HG03354 (cell line): ENCODE measurements around the gene ARHGAP4.

Experiments
- ATAC-seq: cut with Tn5 transposase; IDR thresholded peaks from one replicate; pipeline ENCODE4 v1.9.1; 2021; ENCODE audit warnings: mild to moderate bottlenecking; ENCODE audit not compliant: unreplicated experiment, poor library complexity, severe bottlenecking

Gene ARHGAP4

GRCh38 chrX:153885968-153886903 is 39.8 kb downstream of the ARHGAP4 start, which contains the start of gene L1CAM:
Gene L1CAM, minus strand, starts transcription at chrX:153886173. Its CDS starts 10,337 bp downstream, at chrX:153875836.
- no peak for ATAC-seq

- ATAC-seq = no peak
These were observed 40.8 kb downstream of the ARHGAP4 start for GRCh38 chrX:153885208-153885787.

- ATAC-seq = no peak
These were observed 41.5 kb downstream of the ARHGAP4 start for GRCh38 chrX:153884590-153884989.

- ATAC-seq = no peak
These were observed 41.9 kb downstream of the ARHGAP4 start for GRCh38 chrX:153884136-153884535.

DNA sequence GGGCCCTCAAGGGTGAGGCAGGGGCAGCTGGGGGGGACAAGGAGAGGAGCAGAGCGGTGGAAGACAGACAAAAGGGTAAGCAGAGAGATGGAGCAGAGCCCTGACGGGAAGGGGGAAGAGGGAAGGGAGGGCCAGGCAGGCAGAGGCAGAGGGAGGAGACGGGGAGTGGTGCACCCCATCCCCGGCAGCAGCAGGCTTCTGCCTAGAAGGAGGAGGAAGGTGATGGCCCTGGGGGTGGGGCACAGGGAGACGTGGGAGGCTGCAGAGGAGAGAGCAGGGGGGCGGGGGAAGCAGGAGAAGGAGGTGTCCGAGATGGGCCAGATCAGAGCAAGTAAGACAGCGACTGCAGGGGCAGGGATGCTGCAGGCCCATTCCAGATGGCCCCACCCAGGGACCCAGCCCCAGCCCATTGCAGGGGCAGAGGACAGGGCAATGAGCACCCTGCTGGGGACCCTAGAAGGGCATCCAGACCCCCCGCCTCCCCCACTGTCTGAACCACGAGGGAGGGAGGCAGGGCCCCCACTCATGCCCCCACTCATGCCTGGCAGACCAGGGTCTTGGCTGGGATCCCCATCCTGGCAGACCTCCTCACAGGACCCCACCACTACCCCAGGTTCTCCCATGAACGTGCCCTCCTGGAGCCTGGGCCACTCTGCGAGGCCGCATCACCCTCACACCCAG is 42.8 kb downstream of the ARHGAP4 start:
- ATAC-seq = no peak

DNA sequence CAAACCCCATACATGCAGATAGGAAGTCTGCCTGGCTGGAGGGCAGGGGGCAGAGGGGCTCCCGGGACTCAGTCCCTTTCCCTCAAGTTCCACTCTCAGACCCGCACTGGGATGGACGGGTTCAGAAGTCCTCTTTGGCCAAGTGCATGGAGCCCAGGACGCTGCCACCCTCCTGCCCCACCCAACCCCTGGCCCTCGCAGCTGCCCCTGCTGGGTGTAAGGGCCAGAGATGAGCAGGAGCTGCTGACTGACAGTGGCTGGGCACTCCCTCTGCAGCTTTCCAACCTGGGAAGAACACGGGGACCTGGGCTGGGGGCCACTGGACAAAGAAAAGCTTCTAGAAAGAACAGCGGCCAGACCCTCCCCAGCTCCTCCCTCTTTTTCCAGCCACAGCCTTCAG is 43.5 kb downstream of the ARHGAP4 start:
- no peak for ATAC-seq

GRCh38 chrX:153882086-153882498 is 44.0 kb downstream of the ARHGAP4 start:
- ATAC-seq = no peak

DNA sequence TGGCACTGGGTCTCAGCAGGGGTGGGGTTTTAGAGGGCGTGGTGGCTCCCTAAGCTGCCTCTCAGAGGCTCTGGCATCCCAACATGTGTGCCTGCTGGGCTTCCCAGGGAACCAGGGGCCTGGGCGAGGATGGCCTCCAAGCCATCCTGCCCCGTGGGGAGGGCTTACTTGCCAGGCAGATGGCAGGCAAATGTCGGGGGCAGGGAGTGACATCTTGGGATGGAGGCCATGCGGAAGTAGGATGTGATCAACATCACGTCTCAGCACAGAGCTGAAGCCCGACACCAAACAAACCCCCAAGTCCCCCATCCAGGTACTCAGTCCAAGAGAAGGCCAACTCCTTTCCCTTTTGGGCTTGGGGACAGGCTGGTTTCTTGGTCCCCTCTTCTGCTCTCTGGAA is 44.8 kb downstream of the ARHGAP4 start:
- no peak for ATAC-seq

GRCh38 chrX:153880440-153880815 is 45.6 kb downstream of the ARHGAP4 start:
- ATAC-seq = no peak

DNA sequence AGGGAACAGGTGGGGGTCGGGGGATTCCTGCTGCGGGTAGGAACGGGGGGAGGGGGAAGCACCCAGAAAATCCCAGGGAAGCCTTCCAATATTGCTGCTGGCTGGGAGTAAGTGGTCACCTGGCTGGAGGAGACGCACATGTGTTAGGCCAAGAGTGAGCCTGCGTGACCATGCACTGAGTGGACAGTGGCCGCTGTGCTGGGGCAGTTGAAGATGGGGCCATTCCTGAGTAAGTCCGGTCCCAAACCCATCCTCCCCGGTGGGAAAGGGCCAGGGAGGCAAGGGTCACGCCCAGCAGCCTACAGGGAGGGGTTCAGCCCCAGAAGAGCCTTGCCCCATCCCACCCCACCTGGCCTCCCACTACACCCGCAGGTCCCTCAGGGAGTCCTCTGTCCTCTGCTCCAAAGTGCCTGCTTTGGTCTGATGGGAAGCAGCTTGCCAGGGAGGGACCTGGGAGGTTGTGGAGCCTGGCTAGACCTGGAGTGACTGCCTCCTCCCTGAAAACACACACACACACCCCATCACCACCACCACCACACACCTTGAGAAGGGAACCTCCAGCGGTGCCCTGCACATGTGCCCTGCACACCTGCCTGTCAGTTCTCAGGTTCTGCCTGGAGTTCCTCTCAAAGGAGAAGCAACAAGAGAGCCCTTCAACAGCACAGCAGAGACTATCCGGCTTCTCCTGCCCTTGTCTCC is 46.2 kb downstream of the ARHGAP4 start:
- no peak for ATAC-seq

GRCh38 chrX:153878969-153879653 is 47.0 kb downstream of the ARHGAP4 start:
- ATAC-seq = no peak

- no peak for ATAC-seq
These were observed 47.7 kb downstream of the ARHGAP4 start for GRCh38 chrX:153878345-153878744.

GRCh38 chrX:153877571-153878261 is 48.3 kb downstream of the ARHGAP4 start:
- ATAC-seq = no peak

DNA sequence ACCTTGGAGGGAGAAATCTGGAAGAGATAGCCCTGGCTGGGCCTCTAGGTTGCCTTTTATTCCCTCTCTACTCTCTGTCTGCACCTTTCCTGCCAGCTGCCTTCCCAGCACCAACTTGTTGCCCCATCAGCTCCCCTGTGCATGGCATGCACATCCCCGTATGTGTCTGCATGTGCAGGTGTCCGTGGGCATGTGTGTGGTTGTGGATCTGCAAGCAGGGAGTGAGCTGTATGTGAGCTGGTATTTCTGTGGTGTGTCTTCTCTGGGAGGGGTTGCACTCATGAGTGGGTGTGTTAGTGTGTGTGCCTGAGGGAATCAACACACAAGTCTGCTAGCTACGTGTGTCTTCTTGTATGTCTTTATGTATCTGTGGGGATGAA is 50.0 kb downstream of the ARHGAP4 start:
- no peak for ATAC-seq

- ATAC-seq = peak; percentile 43
These were observed 50.5 kb downstream of the ARHGAP4 start for GRCh38 chrX:153875391-153876111.

GRCh38 chrX:153874366-153875125 is 51.5 kb downstream of the ARHGAP4 start:
- no peak for ATAC-seq

GRCh38 chrX:153874085-153874365 is 52.0 kb downstream of the ARHGAP4 start:
- ATAC-seq = no peak
